ENCODE measurements around the gene RBPJ. TPM values are rescaled to one million over a fixed set of nuclear protein-coding genes. Genes with fewer than 3 reads are reported as not detected.

Gene RBPJ
- total and polyA plus RNA-seq, 2 of the 8 experiments (the other 6 are each of a cell fraction or from before 2014, with no cell fraction given), result 65.5 to 217 TPM

GRCh38 chr4:26397086-26397485, 76.3 kb downstream of the RBPJ start (continued):
- no peak for TF ChIP-seq TEAD4 (IDR thresholded peaks at IDR 0.05; ENCODE audit: low read depth, low read length)
- TF ChIP-seq EP300 (IDR thresholded peaks at IDR 0.05; ENCODE audit: borderline replicate concordance in 1 of 2, low read depth in 2 of 2, low read length in 2 of 2), result no peak
- TF ChIP-seq SP1 (IDR thresholded peaks at IDR 0.05; ENCODE audit: low read depth, low read length), result no peak
- no peak for TF ChIP-seq NRF1 (IDR thresholded peaks at IDR 0.05; ENCODE audit: low read depth, low read length)
- no peak for TF ChIP-seq SIRT6 (IDR thresholded peaks at IDR 0.05; ENCODE audit: low read length)

Measured in H1 (cell line).